Measurements from ENCODE around the gene DNM3.

DNA sequence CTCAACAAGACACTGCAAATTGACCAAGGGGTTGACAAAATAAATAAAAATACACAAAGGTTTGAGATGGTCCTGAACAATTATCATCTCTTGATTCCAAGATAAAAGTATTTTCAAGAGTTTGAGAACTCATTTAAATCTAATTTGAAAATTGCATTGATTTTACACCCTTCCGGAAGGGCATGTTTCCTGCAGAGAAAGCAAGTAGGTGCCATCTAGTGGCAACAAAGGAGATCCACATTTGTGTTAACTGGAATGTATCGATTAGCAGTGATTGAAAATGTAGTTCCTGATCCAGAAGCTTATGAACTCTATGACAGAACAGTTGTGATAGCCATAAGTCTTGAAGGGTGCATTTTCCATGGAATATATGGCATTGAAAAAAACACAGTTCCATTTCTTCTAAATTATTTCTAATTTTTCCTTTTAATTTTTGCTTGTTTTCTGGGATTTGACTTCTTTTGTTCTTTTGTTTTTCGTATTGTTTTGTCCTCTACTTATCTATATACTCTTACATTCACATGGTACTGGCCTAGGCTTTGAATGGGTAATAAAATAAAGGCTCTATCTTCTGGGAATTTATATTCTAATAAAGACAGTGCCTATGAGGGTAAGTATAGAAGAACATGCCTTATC lies 143.7 kb downstream of the DNM3 start:
- TF ChIP-seq, protein P1, sequence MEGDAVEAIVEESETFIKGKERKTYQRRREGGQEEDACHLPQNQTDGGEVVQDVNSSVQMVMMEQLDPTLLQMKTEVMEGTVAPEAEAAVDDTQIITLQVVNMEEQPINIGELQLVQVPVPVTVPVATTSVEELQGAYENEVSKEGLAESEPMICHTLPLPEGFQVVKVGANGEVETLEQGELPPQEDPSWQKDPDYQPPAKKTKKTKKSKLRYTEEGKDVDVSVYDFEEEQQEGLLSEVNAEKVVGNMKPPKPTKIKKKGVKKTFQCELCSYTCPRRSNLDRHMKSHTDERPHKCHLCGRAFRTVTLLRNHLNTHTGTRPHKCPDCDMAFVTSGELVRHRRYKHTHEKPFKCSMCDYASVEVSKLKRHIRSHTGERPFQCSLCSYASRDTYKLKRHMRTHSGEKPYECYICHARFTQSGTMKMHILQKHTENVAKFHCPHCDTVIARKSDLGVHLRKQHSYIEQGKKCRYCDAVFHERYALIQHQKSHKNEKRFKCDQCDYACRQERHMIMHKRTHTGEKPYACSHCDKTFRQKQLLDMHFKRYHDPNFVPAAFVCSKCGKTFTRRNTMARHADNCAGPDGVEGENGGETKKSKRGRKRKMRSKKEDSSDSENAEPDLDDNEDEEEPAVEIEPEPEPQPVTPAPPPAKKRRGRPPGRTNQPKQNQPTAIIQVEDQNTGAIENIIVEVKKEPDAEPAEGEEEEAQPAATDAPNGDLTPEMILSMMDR (conservative IDR thresholded peaks at IDR 0.05 in 1 of 2, IDR thresholded peaks at IDR 0.05 in 1 of 2; ENCODE audit: extremely low read depth in 1 of 2, insufficient read depth in 1 of 2, low read depth in 1 of 2, low read length in 2 of 2): peak; percentile 80 to 81
- TF ChIP-seq EZH2 (IDR thresholded peaks at IDR 0.05; ENCODE audit: borderline replicate concordance, low read length): no peak
